ENCODE results near the gene SLC2A10. TPM values are rescaled to one million over a fixed set of nuclear protein-coding genes. Genes with fewer than 3 reads are reported as not detected.

Gene SLC2A10
- total RNA-seq, 4 donors from 2014 or later, result 3.9 to 14.9 (median 10.0) TPM

DNA sequence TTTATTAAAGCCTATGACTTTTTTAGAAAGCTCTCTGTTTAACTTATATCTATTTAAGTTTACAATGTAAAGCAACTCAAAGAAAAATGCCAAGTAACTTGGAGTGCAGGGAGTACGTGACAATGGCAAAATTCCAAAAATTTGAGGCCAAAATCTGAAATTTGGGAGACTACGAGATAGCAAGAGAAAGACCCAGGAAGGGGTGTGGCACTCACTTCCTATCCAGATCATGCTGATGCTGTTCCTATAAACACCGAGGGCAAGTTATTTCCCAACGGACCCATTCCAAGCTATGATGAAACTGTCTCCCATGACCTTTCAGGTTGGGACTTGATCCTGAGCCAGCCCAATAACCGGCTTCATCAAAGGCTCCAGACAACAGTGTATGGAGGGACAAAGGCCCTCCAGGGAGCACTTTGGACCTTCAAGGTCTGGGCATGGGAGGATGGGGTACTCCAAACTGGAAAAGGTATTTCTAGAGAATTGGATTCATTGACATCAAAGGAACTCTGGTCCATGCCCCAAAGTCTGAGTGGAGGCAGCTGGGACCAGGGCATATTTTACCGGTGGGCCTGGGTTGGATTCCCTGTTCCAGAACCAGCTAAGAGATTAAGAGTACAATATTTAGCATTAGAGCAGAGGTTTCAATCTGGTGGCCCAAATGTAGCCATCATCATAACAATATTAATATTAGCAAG is 42.5 kb upstream of the SLC2A10 start:
- 70 to 72% methylated on average over 6 of the region's 6 CpGs for WGBS, 2 donors
- DNase-seq (ENCODE audit: low spot score in 2 of 2), result peak in 1 of 2 donors; percentile 12
- intact Hi-C loops (cut with DNase I; ENCODE audit: low total_unique reads), result no loop called here

GRCh38 chr20:46670228-46670584 is 39.2 kb upstream of the SLC2A10 start:
- intact Hi-C loops (cut with DNase I; ENCODE audit: low total_unique reads), result no loop called here
- 77 to 86% methylated on average over 2 of the region's 2 CpGs for WGBS, 2 donors
- DNase-seq (ENCODE audit: low spot score in 2 of 2), result peak in 1 of 2 donors; percentile 6
- H3K4me3 ChIP-seq (ENCODE audit: low read depth, poor library complexity, severe bottlenecking), result no peak overlapping the region
- TF ChIP-seq, protein P1, sequence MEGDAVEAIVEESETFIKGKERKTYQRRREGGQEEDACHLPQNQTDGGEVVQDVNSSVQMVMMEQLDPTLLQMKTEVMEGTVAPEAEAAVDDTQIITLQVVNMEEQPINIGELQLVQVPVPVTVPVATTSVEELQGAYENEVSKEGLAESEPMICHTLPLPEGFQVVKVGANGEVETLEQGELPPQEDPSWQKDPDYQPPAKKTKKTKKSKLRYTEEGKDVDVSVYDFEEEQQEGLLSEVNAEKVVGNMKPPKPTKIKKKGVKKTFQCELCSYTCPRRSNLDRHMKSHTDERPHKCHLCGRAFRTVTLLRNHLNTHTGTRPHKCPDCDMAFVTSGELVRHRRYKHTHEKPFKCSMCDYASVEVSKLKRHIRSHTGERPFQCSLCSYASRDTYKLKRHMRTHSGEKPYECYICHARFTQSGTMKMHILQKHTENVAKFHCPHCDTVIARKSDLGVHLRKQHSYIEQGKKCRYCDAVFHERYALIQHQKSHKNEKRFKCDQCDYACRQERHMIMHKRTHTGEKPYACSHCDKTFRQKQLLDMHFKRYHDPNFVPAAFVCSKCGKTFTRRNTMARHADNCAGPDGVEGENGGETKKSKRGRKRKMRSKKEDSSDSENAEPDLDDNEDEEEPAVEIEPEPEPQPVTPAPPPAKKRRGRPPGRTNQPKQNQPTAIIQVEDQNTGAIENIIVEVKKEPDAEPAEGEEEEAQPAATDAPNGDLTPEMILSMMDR (IDR thresholded peaks at IDR 0.05), result no peak
- no peak for TF ChIP-seq POLR2A (IDR thresholded peaks at IDR 0.05)

More for the DNA sequence above, 42.5 kb upstream of the SLC2A10 start:
- H3K4me3 ChIP-seq (ENCODE audit: low read depth, poor library complexity, severe bottlenecking), result no peak overlapping the region
- TF ChIP-seq POLR2A (IDR thresholded peaks at IDR 0.05), result no peak
- TF ChIP-seq, protein P1 (IDR thresholded peaks at IDR 0.05), result peak in 1 of 3 donors; percentile 95

GRCh38 chr20:46670585-46671584 is 38.6 kb upstream of the SLC2A10 start:
- intact Hi-C loops (cut with DNase I; ENCODE audit: low total_unique reads), result no loop called here
- no peak overlapping the region for H3K4me3 ChIP-seq (ENCODE audit: low read depth, poor library complexity, severe bottlenecking)
- peak in 1 of 2 donors; percentile 15 for DNase-seq (ENCODE audit: low spot score in 2 of 2)
- WGBS, 2 donors, result 80 to 87% methylated on average over 3 of the region's 3 CpGs
- TF ChIP-seq, protein P1 (IDR thresholded peaks at IDR 0.05), result peak in 1 of 3 donors; percentile 39
- no peak for TF ChIP-seq POLR2A (IDR thresholded peaks at IDR 0.05)

GRCh38 chr20:46671866-46672542 is 37.4 kb upstream of the SLC2A10 start:
- DNase-seq (ENCODE audit: low spot score in 2 of 2), result peak in 1 of 2 donors; percentile 32
- H3K4me3 ChIP-seq (ENCODE audit: low read depth, poor library complexity, severe bottlenecking), result no peak overlapping the region
- WGBS, 2 donors, result 95 to 98% methylated on average over 3 of the region's 3 CpGs
- intact Hi-C loops (cut with DNase I; ENCODE audit: low total_unique reads), result no loop called here
- TF ChIP-seq, protein P1 (IDR thresholded peaks at IDR 0.05), result no peak
- no peak for TF ChIP-seq POLR2A (IDR thresholded peaks at IDR 0.05)

DNA sequence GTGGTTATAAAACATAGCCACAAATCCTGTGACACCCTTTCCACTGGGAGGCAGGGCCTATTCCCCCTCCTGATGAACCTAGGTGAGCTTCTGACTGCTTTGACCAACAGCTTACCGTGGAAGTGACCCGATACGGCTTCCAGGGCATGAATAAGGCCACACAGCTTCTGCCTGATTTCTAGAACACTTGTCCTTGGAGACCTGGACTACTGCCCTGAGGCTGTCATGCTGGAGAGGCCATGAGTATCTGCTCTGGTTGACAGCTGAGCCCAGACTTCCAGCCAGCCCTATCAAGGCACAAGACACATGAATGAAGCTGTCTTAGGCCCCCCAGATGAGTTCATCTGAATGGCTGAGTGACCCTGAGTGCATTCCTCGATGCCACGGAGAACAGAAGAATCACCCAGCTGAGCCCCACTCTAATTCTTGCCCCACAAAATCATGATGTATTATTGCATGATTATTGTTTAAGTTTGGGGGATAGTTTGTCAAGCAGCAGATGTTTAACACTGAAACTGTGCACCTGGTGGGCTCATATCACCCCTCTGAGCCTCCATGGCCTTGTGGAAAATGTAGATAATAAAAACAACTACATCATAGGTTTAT is 36.8 kb upstream of the SLC2A10 start:
- WGBS, 2 donors, result 95 to 96% methylated on average over 5 of the region's 5 CpGs
- no peak overlapping the region for H3K4me3 ChIP-seq (ENCODE audit: low read depth, poor library complexity, severe bottlenecking)
- TF ChIP-seq POLR2A (IDR thresholded peaks at IDR 0.05), result no peak
- TF ChIP-seq, protein P1 (IDR thresholded peaks at IDR 0.05), result no peak
- DNase-seq (ENCODE audit: low spot score in 2 of 2), result peak in 1 of 2 donors; percentile 62
- intact Hi-C loops (cut with DNase I; ENCODE audit: low total_unique reads), result no loop called here

Data from lower leg skin (tissue), 4 donors.